ENCODE results near the gene ILDR1.
"Not testable (repeated sequence)": the region's sequence is repeated elsewhere in the genome, so short reads cannot be mapped to it uniquely, and the experiment has no call there.

The ILDR1 gene

GRCh38 chr3:122060040-122060698 is 38.1 kb upstream of the ILDR1 start:
- TF ChIP-seq, protein P1, sequence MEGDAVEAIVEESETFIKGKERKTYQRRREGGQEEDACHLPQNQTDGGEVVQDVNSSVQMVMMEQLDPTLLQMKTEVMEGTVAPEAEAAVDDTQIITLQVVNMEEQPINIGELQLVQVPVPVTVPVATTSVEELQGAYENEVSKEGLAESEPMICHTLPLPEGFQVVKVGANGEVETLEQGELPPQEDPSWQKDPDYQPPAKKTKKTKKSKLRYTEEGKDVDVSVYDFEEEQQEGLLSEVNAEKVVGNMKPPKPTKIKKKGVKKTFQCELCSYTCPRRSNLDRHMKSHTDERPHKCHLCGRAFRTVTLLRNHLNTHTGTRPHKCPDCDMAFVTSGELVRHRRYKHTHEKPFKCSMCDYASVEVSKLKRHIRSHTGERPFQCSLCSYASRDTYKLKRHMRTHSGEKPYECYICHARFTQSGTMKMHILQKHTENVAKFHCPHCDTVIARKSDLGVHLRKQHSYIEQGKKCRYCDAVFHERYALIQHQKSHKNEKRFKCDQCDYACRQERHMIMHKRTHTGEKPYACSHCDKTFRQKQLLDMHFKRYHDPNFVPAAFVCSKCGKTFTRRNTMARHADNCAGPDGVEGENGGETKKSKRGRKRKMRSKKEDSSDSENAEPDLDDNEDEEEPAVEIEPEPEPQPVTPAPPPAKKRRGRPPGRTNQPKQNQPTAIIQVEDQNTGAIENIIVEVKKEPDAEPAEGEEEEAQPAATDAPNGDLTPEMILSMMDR (conservative IDR thresholded peaks at IDR 0.05; ENCODE audit: low read depth, low read length): no peak
- no peak overlapping the region for H3K4me3 ChIP-seq (ENCODE audit: low read length)
- DNase-seq (ENCODE audit: low read depth): no peak

GRCh38 chr3:122058294-122058693 is 36.2 kb upstream of the ILDR1 start:
- H3K4me3 ChIP-seq (ENCODE audit: low read length): no peak overlapping the region
- no peak for DNase-seq (ENCODE audit: low read depth)
- TF ChIP-seq, protein P1 (conservative IDR thresholded peaks at IDR 0.05; ENCODE audit: low read depth, low read length): no peak

GRCh38 chr3:122057671-122058070 is 35.6 kb upstream of the ILDR1 start:
- DNase-seq (ENCODE audit: low read depth): no peak
- no peak overlapping the region for H3K4me3 ChIP-seq (ENCODE audit: low read length)

DNA sequence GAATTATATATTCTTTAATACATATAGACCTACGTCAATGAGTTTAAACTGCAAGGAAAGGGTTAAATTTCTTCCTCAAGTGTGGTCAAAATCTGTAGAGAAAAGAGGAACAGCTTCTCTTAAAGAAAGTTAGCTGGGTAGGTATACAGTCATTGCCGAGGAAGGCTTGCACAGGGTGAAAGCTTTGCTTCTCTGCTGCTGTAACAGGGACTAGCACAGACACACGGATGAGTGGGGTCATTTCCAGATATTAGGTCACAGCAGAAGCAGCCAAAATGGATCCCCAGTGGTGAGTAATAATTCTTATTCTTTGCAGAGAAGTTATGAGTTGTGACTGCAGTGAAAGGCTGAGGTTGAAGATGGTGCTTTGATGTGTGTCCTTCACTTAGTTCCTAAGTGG is 33.2 kb upstream of the ILDR1 start, which contains the start of gene CD86:
Gene CD86 (plus strand): TSS at position 148 of the 400 bp plus-strand sequence. CDS start 128 bp downstream, at position 276.
- H3K4me3 ChIP-seq (ENCODE audit: low read length): no peak within 1 kb of the TSS
- TF ChIP-seq, protein P1 (conservative IDR thresholded peaks at IDR 0.05; ENCODE audit: low read depth, low read length): no peak
- no peak for DNase-seq (ENCODE audit: low read depth)

More at GRCh38 chr3:122057671-122058070, 35.6 kb upstream of the ILDR1 start:
- TF ChIP-seq, protein P1 (conservative IDR thresholded peaks at IDR 0.05; ENCODE audit: low read depth, low read length): no peak

- DNase-seq (ENCODE audit: low read depth): no peak
- TF ChIP-seq, protein P1 (conservative IDR thresholded peaks at IDR 0.05; ENCODE audit: low read depth, low read length): no peak
- H3K4me3 ChIP-seq (ENCODE audit: low read length): no peak overlapping the region
Observed at GRCh38 chr3:122052968-122053367, 30.9 kb upstream of the ILDR1 start.

- not testable (repeated sequence) for H3K4me3 ChIP-seq (ENCODE audit: low read length)
Observed at GRCh38 chr3:122047773-122048172, 25.7 kb upstream of the ILDR1 start.

GRCh38 chr3:122047296-122047695 is 25.2 kb upstream of the ILDR1 start:
- not testable (repeated sequence) for DNase-seq (ENCODE audit: low read depth)

More at GRCh38 chr3:122047773-122048172, 25.7 kb upstream of the ILDR1 start:
- DNase-seq (ENCODE audit: low read depth): not testable (repeated sequence)

GRCh38 chr3:122033023-122033422 is 11.0 kb upstream of the ILDR1 start:
- no peak for DNase-seq (ENCODE audit: low read depth)
- TF ChIP-seq, protein P1 (conservative IDR thresholded peaks at IDR 0.05; ENCODE audit: low read depth, low read length): no peak
- H3K4me3 ChIP-seq (ENCODE audit: low read length): no peak overlapping the region

More at GRCh38 chr3:122047296-122047695, 25.2 kb upstream of the ILDR1 start:
- H3K4me3 ChIP-seq (ENCODE audit: low read length): not testable (repeated sequence)
